Karpas-422 (cell line): ENCODE measurements around the gene SMIM7. TPM values are rescaled to one million over a fixed set of nuclear protein-coding genes. Genes with fewer than 3 reads are reported as not detected.
"Not testable (repeated sequence)": the region's sequence is repeated elsewhere in the genome, so short reads cannot be mapped to it uniquely, and the experiment has no call there.

Source experiments
- DNase-seq: peaks from one replicate; pipeline ENCODE4 v3.0.0-alpha.2; 2015
- H2AFZ ChIP-seq: fragments of 200-600 bp; sonication (generic); 2 replicates; pipeline ENCODE4 v1.6.1; 2014; ENCODE audit warnings: antibody characterized with exemption, low read length, mixed read lengths
- H3K27ac ChIP-seq: fragments of 200-600 bp; sonication (generic); 2 replicates; pipeline ENCODE4 v1.5.1; 2014; ENCODE audit warnings: mild to moderate bottlenecking, low read length, moderate library complexity
- H3K27me3 ChIP-seq: fragments of 200-600 bp; sonication (generic); 2 replicates; pipeline ENCODE4 v1.6.1; 2014; ENCODE audit warnings: low read length, mixed read lengths
- H3K36me3 ChIP-seq: fragments of 200-600 bp; sonication (generic); 2 replicates; pipeline ENCODE4 v1.6.1; 2014; ENCODE audit warnings: low read length, mixed read lengths; ENCODE audit not compliant: insufficient read depth
- H3K4me1 ChIP-seq: fragments of 200-600 bp; sonication (generic); 2 replicates; pipeline ENCODE4 v1.6.1; 2014; ENCODE audit warnings: mild to moderate bottlenecking, low read length, mixed read lengths
- H3K4me2 ChIP-seq: fragments of 200-600 bp; sonication (generic); 2 replicates; pipeline ENCODE4 v1.6.1; 2014; ENCODE audit warnings: low read length, low read depth, mild to moderate bottlenecking; ENCODE audit not compliant: poor library complexity, severe bottlenecking
- H3K4me3 ChIP-seq: fragments of 200-600 bp; sonication (generic); 2 replicates; pipeline ENCODE4 v1.5.1; 2014; ENCODE audit warnings: mild to moderate bottlenecking, antibody characterized with exemption, low read length, mixed read lengths
- H3K79me2 ChIP-seq: fragments of 200-600 bp; sonication (generic); 2 replicates; pipeline ENCODE4 v1.6.1; 2014; ENCODE audit warnings: mild to moderate bottlenecking, low read length, mixed read lengths
- H3K9ac ChIP-seq: fragments of 200-600 bp; sonication (generic); 2 replicates; pipeline ENCODE4 v1.6.0; 2014; ENCODE audit warnings: low read length
- H3K9me2 ChIP-seq: fragments of 200-600 bp; sonication (generic), shearing (Covaris generic); replicated peaks from 2 replicates; pipeline ENCODE4 v1.6.0; 2014; ENCODE audit warnings: mild to moderate bottlenecking, low read length, moderate library complexity; ENCODE audit not compliant: insufficient read depth
- H3K9me3 ChIP-seq: fragments of 300-700, 200-600 bp; sonication (generic); 2 replicates; pipeline ENCODE4 v1.6.1; 2014; ENCODE audit warnings: low read length, mixed read lengths
- H4K20me1 ChIP-seq: fragments of 200-600 bp; sonication (generic); 2 replicates; pipeline ENCODE4 v1.6.1; 2014; ENCODE audit warnings: mild to moderate bottlenecking, antibody characterized with exemption, low read length, low read depth; ENCODE audit not compliant: insufficient read depth
- total RNA-seq: library from RNA; depleted of rRNA; stranded (reverse); fragments of >200 nt; shearing (Covaris generic); gene quantifications from 2 replicates; pipeline ENCODE4 v1.2.3, GENCODE V29; 2014; ENCODE audit warnings: low replicate concordance

Gene SMIM7
- total RNA-seq, 1 experiment from 2014 or later, result 62.0 TPM

GRCh38 chr19:16652854-16653253 lies 7.1 kb downstream of the SMIM7 start:
- Histone ChIP-seq H3K4me1 (peaks cover 5% of the 10 kb centered on the region; the same call in 1 of the 2 replicates), H3K79me2 (peaks cover 46% of the 10 kb centered on the region)

GRCh38 chr19:16651421-16652188 lies 8.3 kb downstream of the SMIM7 start:
- not testable (repeated sequence) for H3K27me3 ChIP-seq, H3K4me3 ChIP-seq, H3K9ac ChIP-seq, DNase-seq, H3K4me2 ChIP-seq, H3K9me2 ChIP-seq, H3K9me3 ChIP-seq, H2AFZ ChIP-seq, H3K4me1 ChIP-seq, H3K27ac ChIP-seq
- peaks cover 19% of the 10 kb centered on the region; the same call in 1 of the 2 replicates for H4K20me1 ChIP-seq
- H3K79me2 ChIP-seq, result peaks cover 44% of the 10 kb centered on the region
- H3K36me3 ChIP-seq, result peaks cover 52% of the 10 kb centered on the region

More at GRCh38 chr19:16652854-16653253, 7.1 kb downstream of the SMIM7 start:
- Histone ChIP-seq H3K4me2 (no peak overlapping the region), H2AFZ (no peak overlapping the region), H3K4me3 (no peak overlapping the region), H4K20me1 (peaks cover 31% of the 10 kb centered on the region), H3K27ac (no peak overlapping the region), H3K9me2 (no peaks in the 10 kb centered on the region), H3K27me3 (no peaks in the 10 kb centered on the region), H3K9me3 (no peaks in the 10 kb centered on the region), H3K9ac (no peak overlapping the region), H3K36me3 (peaks cover 56% of the 10 kb centered on the region)
- no peak for DNase-seq

DNA sequence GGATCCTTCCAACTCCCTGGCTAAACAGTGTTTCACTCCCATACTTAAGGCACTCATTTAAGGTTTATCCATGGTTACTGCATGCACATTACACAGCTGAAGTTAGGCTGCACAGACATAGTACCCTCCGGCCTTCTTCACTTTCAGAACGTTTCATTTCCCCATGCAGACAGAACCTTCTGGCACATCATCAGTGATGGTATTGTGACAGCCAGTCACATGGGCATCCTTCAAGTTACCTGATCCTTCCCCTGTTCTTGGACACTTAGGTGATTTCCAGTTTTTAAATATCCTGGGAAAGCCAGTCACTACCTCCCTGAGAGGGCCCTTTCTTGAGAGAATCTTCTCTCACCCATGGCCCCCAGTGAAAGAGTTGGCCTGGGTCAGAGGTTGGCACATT lies 9.1 kb downstream of the SMIM7 start:
- Histone ChIP-seq H3K9me3 (no peaks in the 10 kb centered on the region), H3K4me3 (no peak overlapping the region), H2AFZ (no peak overlapping the region), H3K27me3 (no peaks in the 10 kb centered on the region), H3K79me2 (peaks cover 44% of the 10 kb centered on the region), H3K9ac (no peak overlapping the region), H3K27ac (no peak overlapping the region), H4K20me1 (peaks cover 16% of the 10 kb centered on the region; the same call in 1 of the 2 replicates), H3K4me2 (no peak overlapping the region), H3K4me1 (peaks cover 5% of the 10 kb centered on the region; the same call in 1 of the 2 replicates), H3K9me2 (no peaks in the 10 kb centered on the region), H3K36me3 (peaks cover 52% of the 10 kb centered on the region)
- no peak for DNase-seq

GRCh38 chr19:16649734-16650133 lies 10.2 kb downstream of the SMIM7 start:
- Histone ChIP-seq H4K20me1 (peaks cover 11% of the 10 kb centered on the region; the same call in 1 of the 2 replicates), H3K9me3 (no peaks in the 10 kb centered on the region), H3K4me3 (no peak overlapping the region), H3K36me3 (peaks cover 51% of the 10 kb centered on the region), H3K4me1 (no peaks in the 10 kb centered on the region), H3K27ac (no peak overlapping the region), H3K27me3 (no peaks in the 10 kb centered on the region), H3K9ac (no peak overlapping the region), H3K79me2 (peaks cover 44% of the 10 kb centered on the region), H3K9me2 (no peaks in the 10 kb centered on the region), H2AFZ (no peak overlapping the region), H3K4me2 (no peak overlapping the region)
- no peak for DNase-seq

GRCh38 chr19:16645140-16645539 lies 14.8 kb downstream of the SMIM7 start:
- DNase-seq, result no peak
- Histone ChIP-seq H3K4me2 (no peak overlapping the region), H3K4me1 (no peaks in the 10 kb centered on the region), H3K9ac (no peak overlapping the region), H3K9me2 (no peaks in the 10 kb centered on the region), H3K9me3 (no peaks in the 10 kb centered on the region), H2AFZ (no peak overlapping the region), H4K20me1 (0 out of 2 replicates have a peak, but pooled peaks cover 5% of the 10 kb centered on the region), H3K27me3 (no peaks in the 10 kb centered on the region), H3K27ac (no peak overlapping the region), H3K36me3 (peaks cover 42% of the 10 kb centered on the region), H3K79me2 (peaks cover 54% of the 10 kb centered on the region), H3K4me3 (no peak overlapping the region)

DNA sequence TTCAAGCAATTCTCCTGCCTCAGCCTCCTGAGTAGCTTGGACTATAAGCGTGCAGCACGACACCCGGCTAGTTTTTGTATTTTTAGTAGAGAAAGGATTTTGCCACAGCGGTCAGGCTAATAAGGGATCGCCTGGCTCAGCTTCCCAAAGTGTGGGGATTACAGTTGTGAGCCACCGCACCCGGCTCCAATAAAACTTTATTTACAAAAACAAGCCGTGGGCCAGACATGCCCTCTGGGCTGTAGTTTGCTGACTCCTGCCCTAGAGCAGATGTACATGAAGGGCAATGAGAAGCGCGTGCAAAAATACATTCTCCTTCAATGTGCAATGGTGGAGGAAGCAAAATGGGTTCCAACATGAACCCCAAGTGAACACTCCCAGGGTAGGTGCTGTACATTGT lies 18.2 kb downstream of the SMIM7 start:
- Histone ChIP-seq H3K4me3 (no peak overlapping the region), H2AFZ (no peak overlapping the region), H3K4me2 (no peak overlapping the region), H4K20me1 (0 out of 2 replicates have a peak, but pooled peaks cover 5% of the 10 kb centered on the region), H3K36me3 (peaks cover 41% of the 10 kb centered on the region), H3K9ac (no peak overlapping the region), H3K4me1 (peaks cover 11% of the 10 kb centered on the region), H3K27ac (no peak overlapping the region), H3K9me3 (no peaks in the 10 kb centered on the region), H3K9me2 (no peaks in the 10 kb centered on the region), H3K27me3 (no peaks in the 10 kb centered on the region), H3K79me2 (peaks cover 61% of the 10 kb centered on the region)
- DNase-seq, result no peak

GRCh38 chr19:16640951-16641350 lies 19.0 kb downstream of the SMIM7 start:
- no peaks in the 10 kb centered on the region for H3K27me3 ChIP-seq
- no peak overlapping the region for H2AFZ ChIP-seq
- peaks cover 33% of the 10 kb centered on the region for H3K36me3 ChIP-seq
- no peak overlapping the region for H3K27ac ChIP-seq
- H3K9me2 ChIP-seq, result no peaks in the 10 kb centered on the region
- DNase-seq, result no peak
- no peak overlapping the region for H3K4me3 ChIP-seq
- peaks cover 11% of the 10 kb centered on the region for H3K4me1 ChIP-seq
- H3K4me2 ChIP-seq, result no peak overlapping the region
- peaks cover 57% of the 10 kb centered on the region for H3K79me2 ChIP-seq
- 0 out of 2 replicates have a peak, but pooled peaks cover 5% of the 10 kb centered on the region for H4K20me1 ChIP-seq
- no peak overlapping the region for H3K9ac ChIP-seq
- no peaks in the 10 kb centered on the region for H3K9me3 ChIP-seq

DNA sequence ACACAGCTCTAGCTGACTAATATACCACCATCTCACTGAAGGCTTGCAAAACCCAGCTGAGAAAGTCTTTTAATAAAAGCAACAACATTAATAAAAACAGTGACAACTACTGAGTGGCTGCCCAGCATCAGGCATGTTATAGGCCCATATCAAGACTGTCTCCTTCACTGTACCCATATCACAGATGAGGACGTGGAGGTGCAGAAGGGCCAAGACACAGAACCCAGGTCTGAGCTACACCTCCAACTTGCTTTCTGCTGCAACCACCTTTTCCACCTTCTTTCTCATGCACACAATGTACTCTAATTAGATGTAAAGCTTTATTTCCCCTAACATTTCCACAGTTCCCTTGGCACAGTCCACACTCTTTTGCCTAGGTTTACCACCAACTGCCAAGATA lies 21.3 kb downstream of the SMIM7 start:
- Histone ChIP-seq H3K27ac (no peak overlapping the region), H4K20me1 (0 out of 2 replicates have a peak, but pooled peaks cover 2% of the 10 kb centered on the region), H3K4me2 (no peak overlapping the region), H3K4me3 (no peak overlapping the region), H3K9ac (no peak overlapping the region), H2AFZ (no peak overlapping the region), H3K9me2 (no peaks in the 10 kb centered on the region), H3K36me3 (peaks cover 21% of the 10 kb centered on the region), H3K79me2 (peaks cover 53% of the 10 kb centered on the region), H3K9me3 (no peaks in the 10 kb centered on the region), H3K27me3 (no peaks in the 10 kb centered on the region), H3K4me1 (peaks cover 11% of the 10 kb centered on the region)
- DNase-seq, result no peak
